Activated CD4-positive, alpha-beta T cell treated with anti-CD3 and anti-CD28 coated beads for 36 hours (primary cell): ENCODE results near the gene PRSS36. TPM values are rescaled to one million over a fixed set of nuclear protein-coding genes. Genes with fewer than 3 reads are reported as not detected.
"Not testable (repeated sequence)": the region's sequence is repeated elsewhere in the genome, so short reads cannot be mapped to it uniquely, and the experiment has no call there.

Experiments
- ATAC-seq: fragments of 200-7000 bp; cut with Tn5 transposase; one replicate; pipeline ENCODE4 v1.10.0; 2021; ENCODE audit warnings: mild to moderate bottlenecking, moderate library complexity
- CTCF ChIA-PET: fragments of 350-600 bp; sonication (Branson Sonifier 250); formaldehyde crosslinking; loops from one replicate; lab custom pipeline; 2021; ENCODE audit warnings: antibody characterized with exemption; lab: Charles Lee
- POLR2A ChIA-PET: fragments of 350-600 bp; sonication (Branson Sonifier 250); formaldehyde crosslinking; loops from one replicate; lab custom pipeline; 2021; ENCODE audit warnings: antibody characterized with exemption, inconsistent platforms; lab: Charles Lee
- DNase-seq: peaks from one replicate; pipeline ENCODE4 v3.0.0-alpha.2; 2020
- H3K27ac Mint-ChIP-seq: one replicate; pipeline ENCODE4 v1.8.0; 2021; ENCODE audit warnings: mixed read lengths
- H3K27me3 Mint-ChIP-seq: one replicate; pipeline ENCODE4 v1.8.0; 2021; ENCODE audit warnings: mixed read lengths
- H3K36me3 Mint-ChIP-seq: one replicate; pipeline ENCODE4 v1.8.0; 2021; ENCODE audit warnings: low read depth, mixed read lengths
- H3K4me1 Mint-ChIP-seq: one replicate; pipeline ENCODE4 v1.8.0; 2021; ENCODE audit warnings: mixed read lengths
- H3K4me3 Mint-ChIP-seq: one replicate; pipeline ENCODE4 v1.8.0; 2021; ENCODE audit warnings: mild to moderate bottlenecking, moderate library complexity, mixed read lengths
- H3K9me3 Mint-ChIP-seq: one replicate; pipeline ENCODE4 v1.8.0; 2021; ENCODE audit warnings: low read depth, mixed read lengths
- intact Hi-C, 2 experiments: fragments of 100-400 bp; cut with DNase I in 1 of 2; cut with micrococcal nuclease in 1 of 2; formaldehyde crosslinking; loops; one replicate each; pipeline versions ENCODE4 v1.14.2 to v1.15.1; 2022 to 2024; cut with DNase I, micrococcal nuclease
- total RNA-seq, 2 experiments: library from RNA; stranded (reverse); gene quantifications; one replicate each; pipeline ENCODE4 v1.2.3, GENCODE V29; 2021

The PRSS36 gene
- total RNA-seq, 2 experiments from 2014 or later = 0.26 to 0.43 TPM

DNA sequence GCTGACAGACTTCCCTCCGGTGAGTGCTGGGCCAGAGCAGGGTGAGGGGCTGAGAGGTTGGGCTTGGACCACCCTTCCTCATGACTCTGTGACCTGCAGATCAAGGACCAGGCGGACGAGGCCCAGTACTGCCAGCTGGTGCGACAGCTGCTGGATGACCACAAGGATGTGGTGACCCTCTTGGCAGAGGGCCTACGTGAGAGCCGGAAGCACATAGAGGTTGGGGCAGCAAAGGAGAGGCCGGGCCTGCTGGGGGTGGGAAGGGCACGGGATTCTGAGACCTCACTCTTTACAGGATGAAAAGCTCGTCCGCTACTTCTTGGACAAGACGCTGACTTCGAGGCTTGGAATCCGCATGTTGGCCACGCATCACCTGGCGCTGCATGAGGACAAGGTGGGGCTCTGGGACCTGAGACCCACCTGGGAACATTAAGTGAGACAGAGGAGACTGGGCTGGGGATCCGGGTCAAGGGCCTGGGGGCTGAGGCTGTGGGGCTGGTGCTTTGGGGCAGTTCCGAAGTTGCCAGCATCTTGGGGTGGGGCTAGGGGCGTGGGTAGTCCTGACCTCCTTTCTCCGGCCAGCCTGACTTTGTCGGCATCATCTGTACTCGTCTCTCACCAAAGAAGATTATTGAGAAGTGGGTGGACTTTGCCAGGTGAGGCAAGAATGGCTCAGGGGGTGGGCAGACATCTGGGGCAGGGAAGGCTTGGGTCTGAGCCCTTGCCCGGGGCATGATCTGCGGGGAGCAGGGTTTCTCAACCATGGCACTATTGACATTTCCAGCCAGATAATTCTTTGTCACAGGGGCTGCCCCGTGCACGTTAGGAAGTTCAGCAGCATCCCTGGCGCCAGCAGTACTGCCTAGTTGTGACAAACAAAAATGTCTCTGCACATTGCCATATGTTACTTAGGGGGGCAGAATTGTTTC lies 39.5 kb downstream of the PRSS36 start:
- POLR2A ChIA-PET = no interaction called here
- no peaks in the 10 kb centered on the region for H3K9me3 Mint-ChIP-seq
- peaks cover 25% of the 10 kb centered on the region for H3K4me1 Mint-ChIP-seq
- no peak for ATAC-seq
- peak overlapping the region; percentile 76 for H3K4me3 Mint-ChIP-seq
- CTCF ChIA-PET = interaction anchor here (0.6 kb wide), 2 partner anchors 9 to 724 kb away, joined by 3 read pairs; no protein-coding TSS in a partner anchor
- intact Hi-C loops = no loop called here
- peaks cover 25% of the 10 kb centered on the region for H3K36me3 Mint-ChIP-seq
- peak overlapping the region; percentile 47 for H3K27ac Mint-ChIP-seq
- no peak for DNase-seq
- no peaks in the 10 kb centered on the region for H3K27me3 Mint-ChIP-seq

DNA sequence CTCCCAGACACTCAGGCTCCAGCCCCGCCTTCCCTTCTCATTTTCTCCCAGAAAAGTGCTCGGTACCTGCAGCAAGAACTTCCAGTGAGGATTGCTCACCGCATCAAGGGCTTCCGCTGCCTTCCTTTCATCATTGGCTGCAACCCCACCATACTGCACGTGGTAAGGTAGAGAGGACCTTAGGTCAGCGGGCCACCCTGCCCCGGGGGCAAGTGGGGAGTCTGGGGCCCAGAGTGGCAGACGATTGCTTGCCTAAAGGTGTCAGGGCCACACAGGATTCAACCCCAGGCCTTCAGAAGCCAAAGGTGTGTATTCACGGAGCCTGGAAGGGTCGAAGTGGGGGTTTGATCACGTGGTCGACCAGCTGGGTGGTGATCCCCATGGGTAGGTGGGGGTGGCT lies 40.2 kb downstream of the PRSS36 start:
- Mint-ChIP-seq H3K4me3 (peak overlapping the region; percentile 76), H3K4me1 (peaks cover 25% of the 10 kb centered on the region), H3K27me3 (no peaks in the 10 kb centered on the region), H3K9me3 (no peaks in the 10 kb centered on the region), H3K36me3 (peaks cover 25% of the 10 kb centered on the region), H3K27ac (peak overlapping the region; percentile 58)
- ATAC-seq (no peak), DNase-seq (no peak)
- CTCF ChIA-PET = interaction anchor here (0.6 kb wide), 1 partner anchor 8 kb away, joined by 3 read pairs; no protein-coding TSS in a partner anchor
- POLR2A ChIA-PET = no interaction called here
- intact Hi-C loops = loop anchor here (2.0 to 5.0 kb wide), 10 partner anchors 33 to 763 kb away; partner anchors contain the start of genes ARMC5 (in 1 of the 2), FBXL19 (in 1 of the 2), FUS (in 1 of the 2) and SETD1A (in 1 of the 2)

DNA sequence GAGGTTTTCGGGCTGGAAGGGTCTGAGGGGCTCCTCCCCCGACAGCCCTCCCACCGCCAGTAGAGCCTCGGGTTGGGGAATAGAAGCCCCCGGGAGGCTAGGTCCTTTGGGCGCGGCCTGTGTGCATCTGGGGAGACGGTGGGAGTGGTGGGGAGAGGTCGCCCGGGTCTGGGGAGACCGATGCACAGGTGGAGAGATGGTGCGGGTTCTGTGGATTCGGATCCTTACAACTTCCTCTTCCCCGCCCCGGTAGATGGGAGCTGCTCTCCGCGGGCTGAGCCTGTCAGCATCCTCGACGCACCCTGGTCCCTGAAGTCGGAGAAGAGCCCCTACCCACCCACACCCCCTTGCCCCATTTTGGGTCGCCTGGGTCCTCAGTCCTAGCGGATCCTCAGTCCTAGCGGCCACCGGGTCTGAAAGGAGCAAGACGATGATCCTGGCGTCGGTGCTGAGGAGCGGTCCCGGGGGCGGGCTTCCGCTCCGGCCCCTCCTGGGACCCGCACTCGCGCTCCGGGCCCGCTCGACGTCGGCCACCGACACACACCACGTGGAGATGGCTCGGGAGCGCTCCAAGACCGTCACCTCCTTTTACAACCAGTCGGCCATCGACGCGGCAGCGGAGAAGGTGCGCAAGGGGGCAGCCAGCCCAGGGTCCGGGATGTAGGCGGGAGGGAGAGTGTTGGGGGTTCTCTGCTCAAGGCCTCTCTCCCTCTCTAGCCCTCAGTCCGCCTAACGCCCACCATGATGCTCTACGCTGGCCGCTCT lies 40.9 kb downstream of the PRSS36 start:
- peak; percentile 18 for DNase-seq
- ChIA-PET CTCF (no interaction called here), POLR2A (no interaction called here)
- intact Hi-C loops = loop anchor here (2.0 to 5.0 kb wide), 10 partner anchors 33 to 763 kb away; partner anchors contain the start of genes ARMC5 (in 1 of the 2), FBXL19 (in 1 of the 2), FUS (in 1 of the 2) and SETD1A (in 1 of the 2)
- Mint-ChIP-seq H3K27me3 (no peaks in the 10 kb centered on the region), H3K9me3 (no peaks in the 10 kb centered on the region), H3K36me3 (peaks cover 25% of the 10 kb centered on the region), H3K4me3 (peak overlapping the region; percentile 76), H3K4me1 (peaks cover 25% of the 10 kb centered on the region), H3K27ac (peak overlapping the region; percentile 67)
- no peak for ATAC-seq

DNA sequence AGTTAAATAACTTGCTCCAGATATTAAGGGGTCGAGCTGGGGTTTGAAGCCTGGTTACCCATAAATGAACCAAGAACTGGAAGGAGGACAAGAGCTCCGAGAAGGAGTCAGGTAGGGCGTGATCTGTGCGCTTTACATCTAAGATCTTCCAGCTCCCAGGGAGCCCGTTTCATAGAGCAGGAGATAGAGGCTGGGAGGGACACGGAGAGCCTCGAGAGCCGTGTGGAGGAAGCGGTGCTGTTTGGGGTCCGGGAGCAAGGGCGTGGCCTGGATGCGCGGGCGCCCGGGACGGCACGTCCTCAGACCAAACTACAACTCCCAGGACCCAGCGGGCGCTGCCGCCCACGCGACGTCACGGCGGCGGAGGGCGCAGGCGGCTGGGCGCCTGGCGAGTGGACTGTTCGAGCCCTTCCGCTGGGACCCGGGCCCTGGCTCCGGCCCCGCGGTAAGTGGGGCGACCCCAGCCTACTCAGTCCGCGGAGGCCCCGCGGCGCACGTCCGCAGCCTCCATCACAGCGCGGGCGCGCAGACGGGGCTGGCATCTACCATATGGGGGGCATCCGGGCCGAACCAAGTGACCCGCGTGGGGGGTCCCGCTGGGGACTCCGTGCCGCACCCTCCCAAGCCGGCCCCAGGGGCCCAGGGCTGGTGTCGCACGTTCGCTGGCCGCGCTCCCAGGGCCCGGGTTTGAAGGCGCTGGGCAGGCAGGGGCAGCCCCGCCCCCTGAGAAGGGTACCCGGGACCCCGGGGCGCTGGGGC lies 41.7 kb downstream of the PRSS36 start, which contains the start of gene BCKDK:
TSS of gene BCKDK (plus strand) at position 352 of the 759 bp plus-strand sequence. CDS start 838 bp downstream, outside the sequence.
- no peaks in the 10 kb centered on the region for H3K27me3 Mint-ChIP-seq
- H3K4me1 Mint-ChIP-seq = peaks cover 22% of the 10 kb centered on the region
- ChIA-PET POLR2A (interaction anchor here (1.0 to 1.7 kb wide), 3 partner anchors 9 to 765 kb away, joined by 3 to 6 read pairs (median 5); partner anchors contain the start of genes FUS, KAT8 and ZNF267), CTCF (no interaction called here)
- H3K36me3 Mint-ChIP-seq = peaks cover 25% of the 10 kb centered on the region
- intact Hi-C loops = loop anchor here (2.0 to 5.0 kb wide), 10 partner anchors 33 to 764 kb away; partner anchors contain the start of genes ARMC5 (in 1 of the 2), FBXL19 (in 1 of the 2), FUS (in 1 of the 2) and SETD1A (in 1 of the 2)
- H3K9me3 Mint-ChIP-seq = no peaks in the 10 kb centered on the region
- peak within 1 kb of the TSS; percentile 96 for H3K27ac Mint-ChIP-seq
- DNase-seq (peak; percentile 90), ATAC-seq (peak; percentile 79)
- H3K4me3 Mint-ChIP-seq = peak within 1 kb of the TSS; percentile 86

DNA sequence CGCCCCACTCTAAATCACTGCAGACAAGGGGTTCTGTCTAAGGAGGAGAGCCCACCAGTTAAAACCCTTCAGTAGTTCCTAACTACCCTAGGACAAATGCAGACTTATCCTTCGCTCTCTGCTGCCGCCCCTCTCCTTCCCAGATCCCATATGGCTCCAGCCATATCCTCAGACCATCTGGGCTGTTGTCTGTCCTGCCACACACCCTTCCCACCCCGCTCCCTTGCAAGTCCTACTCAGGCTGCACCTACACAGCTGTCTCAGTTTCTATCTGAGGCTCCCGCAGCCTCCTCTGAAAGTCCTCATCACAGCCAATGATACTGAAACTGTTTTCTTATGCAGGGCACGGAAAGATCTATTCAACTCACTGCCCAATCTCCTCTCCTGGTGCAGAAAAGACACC lies 42.4 kb downstream of the PRSS36 start:
- DNase-seq = peak; percentile 77
- H3K36me3 Mint-ChIP-seq = peaks cover 25% of the 10 kb centered on the region
- intact Hi-C loops = loop anchor here (5.0 kb wide), 4 partner anchors 35 to 765 kb away; partner anchors contain the start of genes ZNF267 (in 1 of the 2) and ZNF843 (in 1 of the 2)
- H3K9me3 Mint-ChIP-seq = no peaks in the 10 kb centered on the region
- ChIA-PET POLR2A (interaction anchor here (1.0 to 1.7 kb wide), 3 partner anchors 10 to 766 kb away, joined by 3 to 6 read pairs (median 5); partner anchors contain the start of genes FUS, KAT8 and ZNF267), CTCF (no interaction called here)
- peak overlapping the region; percentile 96 for H3K27ac Mint-ChIP-seq
- peaks cover 22% of the 10 kb centered on the region for H3K4me1 Mint-ChIP-seq
- H3K27me3 Mint-ChIP-seq = no peaks in the 10 kb centered on the region
- H3K4me3 Mint-ChIP-seq = peak overlapping the region; percentile 86
- ATAC-seq = peak; percentile 87

DNA sequence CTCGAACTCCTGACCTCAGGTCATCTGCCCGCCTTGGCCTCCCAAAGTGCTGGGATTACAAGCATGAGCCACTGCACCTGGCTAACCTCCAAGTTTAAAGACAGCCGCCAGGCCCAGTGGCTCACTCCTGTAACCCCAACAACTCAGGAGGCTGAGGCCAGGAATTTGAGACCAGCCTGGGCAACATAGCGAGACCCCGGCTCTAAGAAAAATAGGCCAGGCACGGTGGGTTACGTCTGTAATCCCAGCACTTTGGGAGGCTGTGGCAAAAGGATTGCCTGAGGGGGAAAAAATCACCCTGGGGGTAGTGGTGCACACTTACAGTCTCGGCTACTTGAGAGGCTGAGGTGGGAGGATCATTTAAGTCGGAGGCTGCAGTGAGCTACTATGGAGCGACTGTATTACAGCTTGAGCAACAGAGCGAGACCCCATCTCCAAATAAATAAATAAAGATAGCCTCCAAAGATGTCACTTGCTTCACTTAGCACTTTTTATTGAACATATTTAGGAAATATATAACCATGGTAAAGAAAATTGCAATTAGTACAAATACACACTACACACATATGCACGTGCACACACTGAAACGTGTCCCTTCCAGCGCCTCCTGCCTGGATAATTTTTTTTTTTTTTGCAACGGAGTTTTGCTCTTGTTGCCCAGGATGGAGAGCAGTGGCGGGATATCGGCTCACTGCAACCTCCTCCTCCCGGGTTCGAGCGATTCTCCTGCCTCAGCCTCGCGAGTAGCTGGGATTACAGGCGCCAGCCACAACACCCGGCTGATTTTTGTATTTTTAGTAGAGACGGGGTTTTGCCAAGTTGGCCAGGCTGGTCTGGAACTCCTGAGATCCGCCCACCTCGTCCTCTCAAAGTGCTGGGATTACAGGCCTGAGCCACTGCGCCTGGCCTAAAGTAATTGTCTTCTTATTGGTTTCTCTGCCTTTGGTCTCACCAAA lies 43.1 kb downstream of the PRSS36 start:
- no peaks in the 10 kb centered on the region for H3K9me3 Mint-ChIP-seq
- H3K27me3 Mint-ChIP-seq = no peaks in the 10 kb centered on the region
- ATAC-seq (no peak), DNase-seq (no peak)
- ChIA-PET POLR2A (interaction anchor here (1.0 to 1.7 kb wide), 3 partner anchors 11 to 767 kb away, joined by 3 to 6 read pairs (median 5); partner anchors contain the start of genes FUS, KAT8 and ZNF267), CTCF (no interaction called here)
- peak overlapping the region; percentile 86 for H3K4me3 Mint-ChIP-seq
- peaks cover 22% of the 10 kb centered on the region for H3K4me1 Mint-ChIP-seq
- intact Hi-C loops = loop anchor here (5.0 kb wide), 4 partner anchors 36 to 766 kb away; partner anchors contain the start of genes ZNF267 (in 1 of the 2) and ZNF843 (in 1 of the 2)
- peaks cover 20% of the 10 kb centered on the region for H3K36me3 Mint-ChIP-seq
- H3K27ac Mint-ChIP-seq = peak overlapping the region; percentile 96

DNA sequence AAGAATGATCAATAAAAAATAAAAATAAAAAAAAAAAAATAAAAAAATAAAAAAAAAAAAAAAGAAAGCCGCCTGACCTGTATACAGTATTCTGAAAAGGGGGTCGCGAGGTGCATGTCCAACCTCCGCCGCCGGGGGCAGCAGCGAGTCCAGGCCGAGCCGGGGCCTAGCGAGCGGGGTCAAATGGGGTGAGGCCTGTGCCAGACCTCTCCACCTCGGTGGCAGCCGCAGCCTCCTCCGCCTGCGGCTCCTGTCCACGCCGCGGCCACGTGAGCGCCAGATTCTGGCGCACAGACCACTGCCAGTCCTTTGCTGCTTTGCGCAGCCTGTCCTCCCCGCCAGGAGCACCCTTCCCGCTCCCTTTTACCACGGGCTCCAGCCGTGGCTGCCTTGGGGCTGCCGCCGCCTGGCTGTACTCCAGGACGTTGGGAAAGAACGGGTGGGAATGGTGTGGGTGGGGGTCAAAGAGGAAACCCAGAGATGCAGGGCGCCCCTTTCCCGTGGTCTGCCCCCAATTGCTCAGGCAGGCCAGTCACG lies 44.1 kb downstream of the PRSS36 start:
- CTCF ChIA-PET = no interaction called here
- Mint-ChIP-seq H3K27ac (peak overlapping the region; percentile 80), H3K36me3 (peaks cover 12% of the 10 kb centered on the region), H3K4me3 (peak overlapping the region; percentile 50), H3K27me3 (no peaks in the 10 kb centered on the region), H3K4me1 (peaks cover 22% of the 10 kb centered on the region), H3K9me3 (no peaks in the 10 kb centered on the region)
- intact Hi-C loops = loop anchor here (5.0 kb wide), 4 partner anchors 37 to 767 kb away; partner anchors contain the start of genes ZNF267 (in 1 of the 2) and ZNF843 (in 1 of the 2)
- DNase-seq (peak; percentile 90), ATAC-seq (peak; percentile 40)
- POLR2A ChIA-PET = no interaction called here

DNA sequence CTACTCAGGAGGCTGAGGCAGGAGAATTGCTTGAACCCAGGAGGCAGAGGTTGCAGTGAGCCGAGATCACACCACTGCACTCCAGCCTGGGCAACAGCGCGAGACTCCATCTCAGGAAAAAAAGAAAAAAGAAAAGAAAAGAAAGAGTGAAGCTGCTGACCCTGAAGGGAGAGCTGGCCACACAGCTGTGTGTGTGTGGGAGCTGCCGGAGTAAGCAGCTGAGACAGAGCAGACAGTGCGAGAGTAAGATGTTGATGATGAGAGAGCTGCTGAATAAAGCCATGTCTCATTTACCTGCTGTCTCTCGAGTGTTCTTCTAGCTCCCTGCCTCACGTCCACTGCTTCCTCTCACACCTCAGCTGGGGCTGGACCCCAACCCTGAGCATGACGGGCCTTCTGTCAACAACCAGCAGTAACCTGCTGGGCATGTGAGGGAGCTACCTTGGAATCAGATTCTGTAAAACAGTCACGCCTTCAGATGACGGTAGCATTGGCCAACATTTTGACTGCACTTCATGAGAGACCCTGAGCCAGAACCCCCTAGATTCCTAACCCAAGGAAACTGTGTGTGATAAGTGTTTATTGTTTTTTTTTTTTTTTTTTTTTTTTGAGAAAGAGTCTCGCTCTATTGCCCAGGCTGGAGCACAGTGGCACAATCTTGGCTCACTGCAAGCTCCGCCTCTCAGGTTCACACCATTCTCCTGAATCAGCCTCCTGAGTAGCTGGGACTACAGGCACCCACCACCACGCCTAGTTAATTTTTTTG lies 48.8 kb downstream of the PRSS36 start:
- H3K27me3 Mint-ChIP-seq, ATAC-seq, H3K4me1 Mint-ChIP-seq, H3K9me3 Mint-ChIP-seq, H3K4me3 Mint-ChIP-seq, H3K36me3 Mint-ChIP-seq, H3K27ac Mint-ChIP-seq, DNase-seq, intact Hi-C loops: not testable (repeated sequence)
- ChIA-PET CTCF (interaction anchor here (0.6 to 1.2 kb wide), 5 partner anchors 9 to 137 kb away, joined by 3 to 4 read pairs (median 3); partner anchors contain the start of gene HSD3B7), POLR2A (interaction anchor here (0.6 kb wide), 1 partner anchor 12 kb away, joined by 3 read pairs; no protein-coding TSS in a partner anchor)
